Prostate gland (tissue), 2 donors: ENCODE data around the gene ZNF302. TPM values are rescaled to one million over a fixed set of nuclear protein-coding genes. Genes with fewer than 3 reads are reported as not detected.
A peak's percentile ranks its signal among the peaks of the same experiment; 100 is the strongest.

Experiments used
- DNase-seq: peaks from one replicate; pipeline ENCODE4 v3.0.0-alpha.2; 2019; ENCODE audit warnings: low spot score
- H3K27ac ChIP-seq, 2 donors: fragments of 200-600 bp; sonication (generic); 2 replicates each; pipeline ENCODE4 v1.5.1; 2017 to 2019
- H3K27me3 ChIP-seq: fragments of 200-600 bp; sonication (generic); replicated peaks from 2 replicates; pipeline ENCODE4 v1.5.1; 2019; ENCODE audit not compliant: insufficient read depth
- H3K36me3 ChIP-seq, 2 donors: fragments of 200-600 bp; sonication (generic); 1 replicate in 1 of 2; 2 replicates in 1 of 2; pipeline versions ENCODE4 v1.5.1 to v1.8.1; 2017 to 2019
- H3K4me1 ChIP-seq: fragments of 200-600 bp; sonication (generic); replicated peaks from 2 replicates; pipeline ENCODE4 v1.5.1; 2019
- H3K4me3 ChIP-seq, 2 donors: fragments of 200-600 bp; sonication (generic); 2 replicates each; pipeline ENCODE4 v1.5.1; 2017 to 2019
- H3K9me3 ChIP-seq: fragments of 200-600 bp; sonication (generic); 2 replicates; pipeline ENCODE4 v1.5.1; 2017
- POLR2A ChIP-seq: fragments of 450-650 bp; IDR thresholded peaks from one replicate; pipeline ENCODE4 v1.6.1; 2016; ENCODE audit warnings: antibody characterized with exemption, mild to moderate bottlenecking
- POLR2AphosphoS5 ChIP-seq: sonication (generic); formaldehyde crosslinking; IDR thresholded peaks from one replicate; pipeline ENCODE4 v1.6.1; 2017; ENCODE audit warnings: antibody characterized with exemption
- whole genome bisulfite sequencing: methylation state at CpG from one replicate; pipeline ENCODE4 v1.1.5; 2018; 5-methylcytosine and 5-hydroxymethylcytosine counted together
- intact Hi-C: fragments of 100-400 bp; cut with DNase I; formaldehyde crosslinking; loops from one replicate; pipeline ENCODE4 v1.14.2; 2022
- total RNA-seq, 2 donors: library from RNA; depleted of rRNA; stranded (reverse); fragments of >200 nt; gene quantifications; one replicate each; pipeline ENCODE4 v1.1.0, GENCODE V29; 2016
- TF ChIP-seq, protein P1 (sequence below), 4 experiments: fragments of 200-600 bp in 2 of 4; fragments of 450-650 bp in 2 of 4; sonication (generic) in 2 of 4; IDR thresholded peaks; 1 replicate in 3 of 4; 2 replicates in 1 of 4; pipeline ENCODE4 v1.5.1; 2016 to 2019; ENCODE audit warnings: antibody characterized with exemption in 4 of 4, mild to moderate bottlenecking in 2 of 4, moderate library complexity in 2 of 4

The ZNF302 gene
- 10 to 100 TPM; 20.0 to 25.0 TPM for total RNA-seq

GRCh38 chr19:34677386-34678084, at the start of gene ZNF302:
Gene ZNF302, plus strand, starts transcription at chr19:34677678. Its CDS starts 1,127 bp downstream, at chr19:34678805.
- TF ChIP-seq POLR2AphosphoS5 (peak; percentile 97), POLR2A (no peak)
- TF ChIP-seq, protein P1, sequence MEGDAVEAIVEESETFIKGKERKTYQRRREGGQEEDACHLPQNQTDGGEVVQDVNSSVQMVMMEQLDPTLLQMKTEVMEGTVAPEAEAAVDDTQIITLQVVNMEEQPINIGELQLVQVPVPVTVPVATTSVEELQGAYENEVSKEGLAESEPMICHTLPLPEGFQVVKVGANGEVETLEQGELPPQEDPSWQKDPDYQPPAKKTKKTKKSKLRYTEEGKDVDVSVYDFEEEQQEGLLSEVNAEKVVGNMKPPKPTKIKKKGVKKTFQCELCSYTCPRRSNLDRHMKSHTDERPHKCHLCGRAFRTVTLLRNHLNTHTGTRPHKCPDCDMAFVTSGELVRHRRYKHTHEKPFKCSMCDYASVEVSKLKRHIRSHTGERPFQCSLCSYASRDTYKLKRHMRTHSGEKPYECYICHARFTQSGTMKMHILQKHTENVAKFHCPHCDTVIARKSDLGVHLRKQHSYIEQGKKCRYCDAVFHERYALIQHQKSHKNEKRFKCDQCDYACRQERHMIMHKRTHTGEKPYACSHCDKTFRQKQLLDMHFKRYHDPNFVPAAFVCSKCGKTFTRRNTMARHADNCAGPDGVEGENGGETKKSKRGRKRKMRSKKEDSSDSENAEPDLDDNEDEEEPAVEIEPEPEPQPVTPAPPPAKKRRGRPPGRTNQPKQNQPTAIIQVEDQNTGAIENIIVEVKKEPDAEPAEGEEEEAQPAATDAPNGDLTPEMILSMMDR (IDR thresholded peaks at IDR 0.05) = peak in 1 of 4 experiments; percentile 29
- peak; percentile 97 for DNase-seq
- peak within 1 kb of the TSS; percentile 74 to 82 for H3K4me3 ChIP-seq
- H3K36me3 ChIP-seq = peaks cover 0 to 11% of the 10 kb centered on the region in 2 donors
- WGBS = under 1% methylated on average over 67 of the region's 74 CpGs
- H3K27me3 ChIP-seq = no peaks in the 10 kb centered on the region
- peak within 1 kb of the TSS; percentile 90 to 94 for H3K27ac ChIP-seq
- no peaks in the 10 kb centered on the region for H3K4me1 ChIP-seq
- intact Hi-C loops = loop anchor here (5.0 to 10.0 kb wide), 2 partner anchors 55 to 253 kb away; partner anchors contain the start of genes UBA2 and ZNF181
- H3K9me3 ChIP-seq = no peaks in the 10 kb centered on the region

- no peak overlapping the region for H3K4me3 ChIP-seq
- intact Hi-C loops = no loop called here
- TF ChIP-seq, protein P1 (IDR thresholded peaks at IDR 0.05) = no peak
- TF ChIP-seq POLR2AphosphoS5 (no peak), POLR2A (no peak)
- H3K36me3 ChIP-seq = no peaks in the 10 kb centered on the region
- no peaks in the 10 kb centered on the region for H3K4me1 ChIP-seq
- no peak for DNase-seq
- H3K27me3 ChIP-seq = no peaks in the 10 kb centered on the region
- no peaks in the 10 kb centered on the region for H3K9me3 ChIP-seq
- 65% methylated on average over 2 of the region's 2 CpGs for WGBS
- H3K27ac ChIP-seq = no peak overlapping the region
These were observed 43.7 kb upstream of the ZNF302 start for GRCh38 chr19:34633802-34634201.

- Histone ChIP-seq H3K27ac (no peak overlapping the region), H3K36me3 (no peaks in the 10 kb centered on the region), H3K9me3 (no peaks in the 10 kb centered on the region), H3K27me3 (no peaks in the 10 kb centered on the region), H3K4me3 (no peak overlapping the region), H3K4me1 (no peaks in the 10 kb centered on the region)
- intact Hi-C loops = loop anchor here (2.0 kb wide), 1 partner anchor 73 kb away; no protein-coding TSS in a partner anchor
- 21% methylated on average over 4 of the region's 4 CpGs for WGBS
- peak; percentile 46 for DNase-seq
- peak; percentile 19 for TF ChIP-seq POLR2AphosphoS5
- TF ChIP-seq, protein P1 (IDR thresholded peaks at IDR 0.05) = peak; percentile 55 to 81 (median 69)
- no peak for TF ChIP-seq POLR2A
These were observed 37.9 kb upstream of the ZNF302 start for GRCh38 chr19:34639491-34640085.

GRCh38 chr19:34642241-34642640, 35.2 kb upstream of the ZNF302 start:
- Histone ChIP-seq H3K4me3 (no peak overlapping the region), H3K27me3 (no peaks in the 10 kb centered on the region), H3K36me3 (no peaks in the 10 kb centered on the region), H3K27ac (no peak overlapping the region), H3K4me1 (no peaks in the 10 kb centered on the region), H3K9me3 (no peaks in the 10 kb centered on the region)
- intact Hi-C loops = no loop called here
- WGBS = 85% methylated on average over 4 of the region's 4 CpGs
- no peak for TF ChIP-seq POLR2A
- TF ChIP-seq, protein P1 (IDR thresholded peaks at IDR 0.05) = no peak
- DNase-seq = no peak
